HFF-Myc (cell line): ENCODE results near the gene DUSP18.

Experiments
- DNase-seq: peaks from one replicate; pipeline ENCODE4 v3.0.0-alpha.2; 2011; ENCODE audit warnings: low read depth; ENCODE audit errors: extremely low read depth
- H3K4me3 ChIP-seq: replicated peaks from 2 replicates; pipeline ENCODE4 v1.5.1; 2011; ENCODE audit warnings: low read depth, mild to moderate bottlenecking, control low read depth, low read length
- CTCF ChIP-seq: IDR thresholded peaks from 2 replicates; pipeline ENCODE4 v1.5.1; 2012; ENCODE audit warnings: mild to moderate bottlenecking, low read depth, low read length, control low read depth; ENCODE audit errors: missing control alignments

DUSP18 gene

GRCh38 chr22:30701872-30702271 lies 34.2 kb upstream of the DUSP18 start:
- DNase-seq = no peak
- no peak for TF ChIP-seq CTCF
- no peak overlapping the region for H3K4me3 ChIP-seq

DNA sequence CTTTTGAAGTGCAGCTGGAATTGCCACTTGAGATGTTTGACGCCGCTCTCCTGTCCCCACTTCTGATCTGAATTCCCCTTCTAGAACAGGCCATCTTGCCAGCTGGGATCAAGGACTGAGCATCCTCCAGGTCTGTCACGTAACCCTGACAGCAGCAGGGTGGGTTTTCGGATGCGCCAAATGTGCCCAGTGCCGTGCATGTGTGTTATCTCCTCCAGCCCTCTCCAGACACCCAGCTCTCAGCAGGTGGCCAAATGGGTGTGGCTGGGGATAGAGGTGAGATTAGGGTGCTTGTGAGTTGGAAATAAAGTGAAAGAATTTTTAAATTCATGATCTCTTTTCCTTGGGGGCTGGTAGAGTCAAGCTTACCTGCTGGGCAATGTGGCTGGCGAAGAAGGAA lies 30.3 kb upstream of the DUSP18 start:
- TF ChIP-seq CTCF = no peak
- H3K4me3 ChIP-seq = no peak overlapping the region
- no peak for DNase-seq

GRCh38 chr22:30695871-30696655 lies 28.4 kb upstream of the DUSP18 start:
- H3K4me3 ChIP-seq = no peak overlapping the region
- TF ChIP-seq CTCF = no peak
- no peak for DNase-seq

DNA sequence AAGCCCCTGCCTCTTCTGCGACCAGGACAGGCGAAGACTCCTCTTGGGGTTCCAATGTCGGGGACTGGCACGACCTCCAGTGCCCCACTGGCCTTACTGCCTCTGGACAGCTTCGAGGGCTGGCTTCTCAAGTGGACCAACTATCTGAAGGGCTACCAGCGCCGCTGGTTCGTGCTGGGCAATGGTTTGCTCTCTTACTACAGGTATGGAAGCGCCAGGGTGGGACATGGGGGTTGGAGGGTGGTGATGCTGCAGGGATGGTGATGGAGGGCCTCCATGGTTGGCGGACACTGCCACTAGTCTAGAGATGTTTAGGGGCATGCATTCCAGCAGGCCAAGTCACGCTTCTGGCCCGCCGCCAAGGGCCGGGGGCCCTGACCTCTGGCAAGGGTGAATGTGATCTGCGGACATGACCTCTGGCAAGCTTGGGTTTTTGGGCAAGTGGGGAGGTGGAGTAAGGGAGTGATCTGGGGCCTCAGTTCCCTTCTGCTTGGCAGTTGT lies 27.7 kb upstream of the DUSP18 start:
- H3K4me3 ChIP-seq = peak overlapping the region; percentile 47
- no peak for DNase-seq
- no peak for TF ChIP-seq CTCF

DNA sequence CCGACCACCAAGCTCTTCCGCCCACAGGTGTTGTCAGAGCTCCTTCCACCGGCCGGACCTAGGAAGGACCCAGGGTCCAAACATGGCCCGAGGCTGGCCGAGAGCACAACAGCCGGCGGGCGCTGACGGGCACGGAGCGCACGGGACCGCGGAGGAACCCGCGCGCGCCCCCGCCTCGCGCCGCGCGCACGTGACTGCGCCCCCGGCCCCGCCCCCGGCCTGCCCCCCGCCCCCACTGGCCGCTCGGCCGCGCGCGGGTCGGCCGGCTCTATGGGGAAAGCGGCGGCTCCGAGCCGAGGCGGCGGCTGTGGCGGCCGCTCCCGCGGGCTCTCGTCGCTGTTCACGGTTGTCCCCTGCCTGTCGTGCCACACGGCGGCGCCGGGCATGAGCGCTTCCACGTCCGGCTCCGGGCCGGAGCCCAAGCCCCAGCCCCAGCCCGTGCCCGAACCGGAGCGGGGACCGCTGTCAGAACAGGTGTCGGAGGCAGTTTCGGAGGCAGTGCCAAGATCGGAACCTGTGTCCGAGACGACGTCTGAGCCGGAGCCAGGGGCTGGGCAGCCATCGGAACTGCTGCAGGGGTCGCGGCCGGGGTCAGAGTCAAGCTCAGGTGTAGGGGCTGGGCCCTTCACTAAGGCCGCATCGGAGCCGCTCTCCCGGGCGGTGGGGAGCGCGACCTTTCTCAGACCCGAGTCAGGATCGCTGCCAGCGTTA lies 27.1 kb upstream of the DUSP18 start, which contains the start of gene OSBP2:
OSBP2 (plus strand) TSS at position 235 of the 711 bp plus-strand sequence; CDS start at position 271, 36 bp downstream.
- no peak for TF ChIP-seq CTCF
- DNase-seq = no peak
- H3K4me3 ChIP-seq = peak within 1 kb of the TSS; percentile 51

GRCh38 chr22:30694171-30694639 lies 26.5 kb upstream of the DUSP18 start:
- H3K4me3 ChIP-seq = peak overlapping the region; percentile 51
- no peak for DNase-seq
- no peak for TF ChIP-seq CTCF
